HG03066 (cell line): ENCODE data around the gene CD4.

ENCODE experiments used
- ATAC-seq: cut with Tn5 transposase; IDR thresholded peaks from one replicate; pipeline ENCODE4 v1.9.1; 2021; ENCODE audit warnings: low read depth; ENCODE audit not compliant: unreplicated experiment

CD4 gene

GRCh38 chr12:6765048-6765633 is 24.2 kb upstream of the CD4 start:
- no peak for ATAC-seq

DNA sequence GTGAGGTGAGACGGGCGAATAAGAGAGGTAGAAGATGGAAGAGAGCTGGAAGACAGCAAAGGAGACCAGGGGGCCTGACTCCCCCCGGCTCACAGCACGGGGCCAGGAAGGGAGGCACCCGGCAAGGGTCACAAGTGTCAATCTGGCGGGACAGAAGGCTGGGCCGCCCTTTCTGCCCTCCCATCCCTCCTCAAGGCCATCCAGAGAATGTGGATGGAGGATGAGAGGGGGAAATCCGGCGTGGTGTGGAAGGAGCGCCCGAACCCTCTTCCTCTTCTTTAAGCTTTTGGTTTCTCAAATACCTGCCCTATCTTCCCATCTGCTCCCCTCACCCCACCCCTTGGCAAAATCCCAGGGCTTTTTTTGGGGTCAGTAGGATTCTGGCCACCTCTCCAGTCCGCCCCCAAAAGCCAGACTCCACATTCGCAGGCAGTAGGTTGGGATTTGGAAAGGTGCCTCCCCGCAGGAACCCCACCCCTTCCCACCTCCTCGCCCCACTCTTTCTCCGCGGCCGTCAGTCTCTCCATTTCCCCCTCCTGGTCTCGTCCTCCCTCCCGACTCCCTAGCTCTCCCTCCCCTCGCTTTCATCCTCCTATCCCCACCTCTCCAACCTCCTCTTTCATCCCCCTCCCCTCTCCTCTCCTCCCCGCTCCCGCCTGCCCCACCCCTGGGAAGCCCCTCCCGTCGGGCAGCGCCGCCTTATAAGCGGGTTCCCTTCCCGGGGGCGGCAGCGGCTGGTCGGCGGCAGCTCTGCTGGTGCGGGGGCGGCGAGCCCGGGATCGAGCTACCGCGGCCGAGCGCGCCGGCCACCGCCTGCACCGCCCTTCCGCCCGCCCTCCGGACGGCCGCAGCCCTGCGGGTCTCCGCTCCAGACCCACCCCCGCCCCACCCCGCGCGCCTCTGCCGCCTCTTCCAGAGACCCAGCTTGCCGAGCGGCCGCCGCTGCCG is 23.4 kb upstream of the CD4 start, which contains the start of gene PTMS:
PTMS (plus strand) TSS at position 730 of the 948 bp plus-strand sequence. CDS start 343 bp downstream, outside the sequence.
- ATAC-seq, result no peak

DNA sequence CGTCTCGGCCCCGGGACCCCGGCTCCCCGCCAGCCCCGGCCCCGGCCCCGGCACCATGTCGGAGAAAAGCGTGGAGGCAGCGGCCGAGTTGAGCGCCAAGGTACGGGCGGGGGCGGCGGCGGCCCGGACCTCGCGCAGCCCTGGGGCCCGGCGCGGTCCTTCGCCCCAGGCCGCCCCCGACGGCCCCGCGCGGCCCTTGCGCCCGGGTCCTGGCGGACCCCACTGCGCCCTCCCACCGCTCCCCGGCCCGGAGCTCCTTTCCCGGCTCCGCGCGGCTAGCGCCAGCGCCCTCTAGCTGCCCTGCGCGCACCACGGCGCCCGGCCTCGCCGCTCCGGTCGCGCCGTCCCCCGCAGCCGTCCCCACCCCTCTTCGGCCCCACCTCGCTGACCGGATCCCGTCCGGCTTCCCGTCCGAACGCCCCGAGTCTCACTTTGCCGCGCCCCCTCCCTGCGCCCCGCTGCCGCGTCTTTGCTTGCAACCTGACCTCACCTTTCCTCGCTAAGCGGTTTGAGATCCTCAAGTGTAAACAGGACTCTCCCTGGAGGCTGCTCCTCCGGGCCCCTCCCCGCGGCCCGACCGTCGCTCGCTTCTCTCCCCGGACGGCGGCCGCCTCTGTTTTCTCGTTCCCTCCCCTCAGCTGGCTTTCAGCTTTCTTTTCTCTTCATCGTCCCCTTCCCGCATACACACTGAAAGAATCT is 22.5 kb upstream of the CD4 start:
- no peak for ATAC-seq

DNA sequence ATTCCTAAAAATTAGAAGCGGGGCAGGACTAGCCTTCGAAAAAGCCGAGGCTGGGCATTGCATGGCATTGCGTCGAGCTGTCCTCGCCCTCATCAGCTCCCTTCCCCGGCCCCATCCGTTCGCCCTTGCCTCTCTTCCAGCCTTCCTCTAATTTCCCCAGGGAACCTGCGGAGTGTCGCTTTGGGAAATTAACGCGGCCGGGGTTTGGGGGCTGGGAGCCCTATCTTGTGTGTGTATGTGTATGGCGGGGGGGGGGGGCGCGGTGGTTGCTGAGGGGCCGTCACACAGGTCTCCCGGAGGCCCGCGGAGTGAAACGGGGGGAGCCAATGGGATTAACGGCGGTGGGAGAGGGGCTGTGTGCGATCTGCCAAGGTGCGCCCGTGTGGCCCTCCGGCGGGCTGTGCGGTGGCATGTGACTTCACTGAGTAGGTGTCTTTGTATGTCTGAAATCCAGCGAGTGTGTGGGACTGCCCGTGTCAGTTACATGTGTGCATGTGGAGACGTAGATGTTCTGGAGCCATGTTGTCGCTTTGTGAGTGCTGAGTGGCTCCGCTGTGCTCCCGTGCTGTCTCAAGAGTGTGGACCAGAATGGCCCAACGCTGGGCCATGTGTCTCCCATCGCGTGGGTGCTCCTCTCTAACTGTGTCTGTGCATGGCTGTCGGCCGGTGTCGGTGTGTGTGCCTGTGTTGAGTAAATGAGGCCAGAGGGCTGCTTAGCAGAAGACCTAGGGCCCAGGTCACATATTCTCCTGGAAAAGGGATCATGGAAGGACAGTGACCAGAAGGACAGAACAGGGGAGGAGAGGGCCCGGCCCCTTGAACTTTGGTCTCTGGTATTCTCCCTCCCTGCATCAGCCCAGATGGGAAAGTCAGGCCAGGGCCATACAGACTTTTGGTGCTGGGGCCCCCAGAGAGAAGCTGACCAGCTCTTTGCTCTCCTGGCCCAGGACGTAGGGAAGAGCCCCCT is 21.7 kb upstream of the CD4 start:
- ATAC-seq, result no peak

GRCh38 chr12:6768437-6768914 is 20.9 kb upstream of the CD4 start:
- no peak for ATAC-seq

DNA sequence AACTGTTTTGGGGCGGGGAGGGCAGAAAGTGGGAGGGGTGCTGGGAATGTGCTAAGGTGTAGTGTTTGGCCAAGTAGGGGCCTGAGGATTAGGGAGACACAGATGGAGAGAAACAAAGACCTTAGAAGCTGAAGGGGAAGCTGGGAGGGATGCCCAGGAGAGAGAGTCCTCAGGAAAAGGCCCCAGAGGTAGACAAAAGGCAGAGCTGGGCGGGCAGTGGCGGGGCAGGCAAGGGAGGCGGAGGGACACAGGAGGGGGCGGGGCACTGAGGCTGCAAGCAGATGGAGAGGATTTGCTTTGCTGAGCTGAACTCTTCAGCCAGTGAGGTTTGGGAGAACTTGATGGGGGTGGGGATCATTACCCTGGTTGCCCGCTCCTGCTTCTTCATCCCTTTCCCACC is 20.3 kb upstream of the CD4 start:
- no peak for ATAC-seq

DNA sequence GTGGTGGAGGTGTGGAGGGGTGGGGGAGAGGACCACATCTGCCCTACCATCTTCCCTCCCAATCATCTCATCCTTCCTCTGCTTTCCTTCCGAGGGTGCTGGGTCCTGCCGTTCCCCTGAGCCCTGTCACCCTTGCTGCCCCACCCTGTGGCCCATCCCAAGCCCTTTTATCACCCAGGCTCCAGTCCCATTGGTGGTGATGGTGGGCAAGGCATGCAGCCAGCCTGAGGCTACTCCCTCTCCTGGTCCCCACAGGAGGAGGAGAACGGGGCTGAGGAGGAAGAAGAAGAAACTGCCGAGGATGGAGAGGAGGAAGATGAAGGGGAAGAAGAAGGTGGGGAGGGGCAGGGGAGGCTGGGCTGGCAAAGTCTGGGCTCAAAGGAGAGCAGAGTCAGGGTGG is 19.7 kb upstream of the CD4 start:
- ATAC-seq, result no peak

- ATAC-seq, result no peak
Observed at GRCh38 chr12:6770094-6770493, 19.2 kb upstream of the CD4 start.

- no peak for ATAC-seq
Observed at GRCh38 chr12:6770600-6770999, 18.7 kb upstream of the CD4 start.

DNA sequence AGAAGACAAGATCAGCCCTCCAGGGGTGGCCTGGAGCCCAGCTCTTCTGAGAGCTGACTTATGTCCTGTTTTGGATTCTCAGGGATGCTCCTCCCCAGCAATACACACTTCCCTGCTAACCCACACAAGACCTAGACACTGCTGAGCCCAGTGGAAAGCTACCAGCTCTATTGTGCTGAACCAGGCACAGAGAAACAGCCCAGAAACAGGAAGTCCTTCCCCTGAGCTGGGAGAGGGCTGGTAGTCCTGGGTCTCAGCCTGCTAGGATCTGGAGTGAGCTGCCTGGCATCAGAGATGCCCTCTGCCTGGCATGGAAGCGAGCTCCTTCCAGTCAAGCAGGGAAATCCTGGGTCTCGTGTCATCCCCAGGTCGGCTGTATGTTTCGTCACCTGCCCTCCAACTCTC is 18.2 kb upstream of the CD4 start:
- ATAC-seq, result no peak

GRCh38 chr12:6771509-6772330 is 17.6 kb upstream of the CD4 start:
- no peak for ATAC-seq

DNA sequence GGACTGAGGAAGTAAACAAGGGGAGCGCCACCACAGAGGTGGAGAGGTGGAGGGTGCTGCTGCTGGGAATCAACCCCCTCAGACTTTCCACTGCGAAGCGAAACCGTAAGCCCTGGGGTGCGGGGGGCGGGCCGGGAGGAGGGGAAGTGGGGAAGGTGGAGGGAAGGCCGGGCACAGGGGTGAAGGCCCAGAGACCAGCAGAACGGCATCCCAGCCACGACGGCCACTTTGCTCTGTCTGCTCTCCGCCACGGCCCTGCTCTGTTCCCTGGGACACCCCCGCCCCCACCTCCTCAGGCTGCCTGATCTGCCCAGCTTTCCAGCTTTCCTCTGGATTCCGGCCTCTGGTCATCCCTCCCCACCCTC is 17.0 kb upstream of the CD4 start, which contains the start of gene LAG3:
LAG3 (plus strand) TSS at position 190 of the 365 bp plus-strand sequence. CDS start 333 bp downstream, outside the sequence.
- no peak for ATAC-seq

- no peak for ATAC-seq
Observed at GRCh38 chr12:6772726-6773589, 16.4 kb upstream of the CD4 start.

DNA sequence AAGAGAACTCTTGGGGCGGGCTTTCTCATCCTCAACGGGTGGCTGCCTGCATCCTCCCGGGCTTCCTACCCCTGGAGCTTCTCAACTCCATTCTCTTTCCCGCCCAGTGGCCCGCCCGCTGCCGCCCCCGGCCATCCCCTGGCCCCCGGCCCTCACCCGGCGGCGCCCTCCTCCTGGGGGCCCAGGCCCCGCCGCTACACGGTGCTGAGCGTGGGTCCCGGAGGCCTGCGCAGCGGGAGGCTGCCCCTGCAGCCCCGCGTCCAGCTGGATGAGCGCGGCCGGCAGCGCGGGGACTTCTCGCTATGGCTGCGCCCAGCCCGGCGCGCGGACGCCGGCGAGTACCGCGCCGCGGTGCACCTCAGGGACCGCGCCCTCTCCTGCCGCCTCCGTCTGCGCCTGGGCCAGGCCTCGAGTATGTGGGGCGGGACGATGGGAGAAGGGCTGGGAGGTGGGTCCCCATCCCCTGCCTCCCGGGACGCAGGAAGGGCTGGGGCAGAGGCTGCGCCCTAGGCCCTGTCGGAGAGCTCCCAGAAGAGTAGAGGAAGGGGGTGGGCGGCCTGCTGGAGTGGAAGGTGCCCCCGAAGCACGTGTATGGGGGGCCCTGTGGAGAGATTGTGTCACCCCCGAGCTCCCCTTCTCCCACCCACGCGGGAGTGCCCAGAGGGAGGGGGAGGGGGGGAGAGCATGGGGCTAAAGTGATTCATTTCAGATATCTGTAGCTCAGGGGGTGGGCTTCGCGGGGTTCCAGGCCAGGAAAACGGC is 15.6 kb upstream of the CD4 start:
- no peak for ATAC-seq

DNA sequence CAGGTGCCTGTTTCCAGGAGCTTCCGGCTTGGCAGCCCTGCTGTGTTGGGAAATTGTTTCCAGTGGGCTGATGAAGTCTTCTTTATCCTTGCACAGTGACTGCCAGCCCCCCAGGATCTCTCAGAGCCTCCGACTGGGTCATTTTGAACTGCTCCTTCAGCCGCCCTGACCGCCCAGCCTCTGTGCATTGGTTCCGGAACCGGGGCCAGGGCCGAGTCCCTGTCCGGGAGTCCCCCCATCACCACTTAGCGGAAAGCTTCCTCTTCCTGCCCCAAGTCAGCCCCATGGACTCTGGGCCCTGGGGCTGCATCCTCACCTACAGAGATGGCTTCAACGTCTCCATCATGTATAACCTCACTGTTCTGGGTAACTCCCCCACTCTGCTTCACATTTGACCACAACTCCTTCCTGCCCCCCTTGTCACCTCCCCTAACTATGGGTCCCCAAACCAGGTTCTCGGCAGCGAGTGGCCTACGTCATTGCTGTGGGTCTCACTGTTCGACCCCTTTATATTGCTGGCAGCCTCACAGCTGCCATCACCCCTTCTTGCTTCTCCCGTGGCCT is 14.7 kb upstream of the CD4 start:
- no peak for ATAC-seq

DNA sequence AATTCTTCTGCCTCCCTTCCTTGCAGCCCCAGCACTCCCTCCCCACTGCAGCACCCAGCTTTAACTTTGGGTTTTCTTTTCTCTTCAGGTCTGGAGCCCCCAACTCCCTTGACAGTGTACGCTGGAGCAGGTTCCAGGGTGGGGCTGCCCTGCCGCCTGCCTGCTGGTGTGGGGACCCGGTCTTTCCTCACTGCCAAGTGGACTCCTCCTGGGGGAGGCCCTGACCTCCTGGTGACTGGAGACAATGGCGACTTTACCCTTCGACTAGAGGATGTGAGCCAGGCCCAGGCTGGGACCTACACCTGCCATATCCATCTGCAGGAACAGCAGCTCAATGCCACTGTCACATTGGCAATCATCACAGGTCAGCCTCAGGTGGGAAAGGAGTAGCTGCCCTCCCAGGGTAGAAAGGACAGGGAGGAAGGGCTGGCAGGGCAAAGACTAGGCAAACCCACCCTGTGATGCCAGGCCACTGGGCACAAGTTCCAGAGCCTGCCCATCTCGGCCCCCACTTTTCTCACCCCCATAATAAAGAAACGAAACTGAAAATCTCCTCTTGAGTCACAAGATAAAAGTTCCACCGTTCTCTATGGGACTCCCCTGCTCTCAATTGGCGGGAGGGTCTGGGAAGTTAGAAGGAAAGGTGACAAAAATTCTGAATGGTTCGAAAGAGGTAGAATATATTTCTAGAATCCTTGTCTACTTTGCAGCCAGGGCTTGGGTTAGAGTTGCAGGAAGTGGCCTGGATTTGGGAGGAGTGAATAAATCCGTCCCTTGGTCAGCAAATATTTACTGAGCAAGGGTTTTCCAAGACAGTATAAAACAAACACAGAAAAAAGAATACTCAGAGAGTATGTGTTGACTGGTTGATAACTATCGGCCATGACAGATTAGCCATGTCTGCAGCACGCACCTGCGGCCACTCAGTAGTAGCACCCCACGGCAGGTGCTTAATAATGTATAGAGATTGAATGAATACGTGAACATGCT is 13.8 kb upstream of the CD4 start:
- no peak for ATAC-seq
